ENCODE results near the gene SLC9A2.

The SLC9A2 gene

GRCh38 chr2:102634831-102635241, 15.5 kb downstream of the SLC9A2 start:
- H3K4me3 ChIP-seq (ENCODE audit: low read depth, low read length) = no peak overlapping the region
- TF ChIP-seq CTCF (IDR thresholded peaks at IDR 0.05; ENCODE audit: low read depth, low read length) = no peak

DNA sequence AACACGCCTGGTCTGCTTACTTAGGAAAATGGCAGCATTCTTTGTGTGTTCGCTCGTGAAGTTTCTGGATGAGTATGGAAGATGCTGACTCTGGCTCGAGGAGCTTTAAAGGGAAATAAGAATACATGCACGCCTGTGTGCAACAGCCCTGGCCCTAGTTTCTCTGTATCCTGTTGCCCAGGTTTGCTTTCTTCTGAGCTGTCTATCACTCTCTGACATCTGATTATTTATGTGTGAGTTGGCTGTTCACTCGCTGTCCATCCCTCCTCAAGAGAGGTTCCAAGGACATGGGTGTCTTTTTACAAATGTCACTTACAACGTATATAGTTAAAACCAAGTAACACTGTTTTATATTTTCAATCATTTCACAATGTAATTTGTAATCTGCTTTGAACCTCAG, 16.0 kb downstream of the SLC9A2 start:
- H3K4me3 ChIP-seq (ENCODE audit: low read depth, low read length) = no peak overlapping the region
- TF ChIP-seq CTCF (IDR thresholded peaks at IDR 0.05; ENCODE audit: low read depth, low read length) = no peak

DNA sequence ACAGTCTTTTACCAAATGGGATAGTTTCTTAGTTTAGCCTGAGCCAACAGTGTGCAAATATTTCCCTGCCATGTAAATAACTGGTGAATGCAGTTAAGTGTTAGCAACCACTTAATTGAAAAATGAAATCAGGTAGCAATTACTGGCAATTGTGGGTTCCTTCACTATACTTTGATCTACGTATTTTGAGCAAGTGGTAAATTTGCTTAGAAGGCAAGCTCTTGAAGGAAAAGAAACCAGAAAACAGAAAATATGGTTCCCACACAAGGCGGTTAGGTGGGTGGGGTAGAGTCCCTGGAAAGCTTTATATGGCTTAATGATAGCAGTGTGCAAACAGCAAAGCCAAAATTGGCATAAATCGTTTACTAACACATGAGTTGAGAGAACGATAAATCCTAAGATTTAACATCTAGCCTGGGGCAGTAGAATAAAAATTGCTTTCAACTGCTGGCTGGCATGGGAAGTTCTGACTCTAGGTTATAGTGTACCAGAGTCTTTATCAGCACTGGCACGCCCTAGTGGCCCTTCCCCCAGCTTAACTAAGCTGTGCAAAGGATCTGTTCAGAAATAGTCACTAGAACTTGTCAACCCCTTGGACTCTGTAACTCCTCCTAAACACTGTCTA, 17.0 kb downstream of the SLC9A2 start:
- no peak for TF ChIP-seq CTCF (IDR thresholded peaks at IDR 0.05; ENCODE audit: low read depth, low read length)
- H3K4me3 ChIP-seq (ENCODE audit: low read depth, low read length) = no peak overlapping the region

DNA sequence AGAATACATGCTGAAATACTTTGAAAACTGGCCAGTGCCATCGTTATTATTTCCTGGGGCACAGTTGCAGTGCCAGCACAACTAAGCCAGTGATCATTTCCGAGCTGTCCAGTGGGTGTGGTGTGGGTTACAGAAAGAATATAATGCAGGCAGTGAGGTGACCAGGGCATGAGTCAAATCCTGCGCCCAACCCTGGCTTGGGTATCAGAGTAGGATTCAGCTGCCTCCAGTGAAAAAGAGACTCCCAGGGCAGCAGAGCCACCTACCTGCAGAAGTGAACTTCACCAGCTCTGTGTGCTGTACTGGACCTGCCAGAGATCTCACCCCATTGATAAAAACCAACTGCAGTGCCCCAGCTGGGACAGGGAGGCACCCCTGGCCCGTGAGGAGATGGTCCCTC, 18.0 kb downstream of the SLC9A2 start:
- TF ChIP-seq CTCF (IDR thresholded peaks at IDR 0.05; ENCODE audit: low read depth, low read length) = no peak
- no peak overlapping the region for H3K4me3 ChIP-seq (ENCODE audit: low read depth, low read length)

GRCh38 chr2:102639429-102639828, 20.1 kb downstream of the SLC9A2 start:
- H3K4me3 ChIP-seq (ENCODE audit: low read depth, low read length) = no peak overlapping the region
- TF ChIP-seq CTCF (IDR thresholded peaks at IDR 0.05; ENCODE audit: low read depth, low read length) = no peak

GRCh38 chr2:102652126-102652525, 32.8 kb downstream of the SLC9A2 start:
- TF ChIP-seq CTCF (IDR thresholded peaks at IDR 0.05; ENCODE audit: low read depth, low read length) = no peak
- H3K4me3 ChIP-seq (ENCODE audit: low read depth, low read length) = no peak overlapping the region

DNA sequence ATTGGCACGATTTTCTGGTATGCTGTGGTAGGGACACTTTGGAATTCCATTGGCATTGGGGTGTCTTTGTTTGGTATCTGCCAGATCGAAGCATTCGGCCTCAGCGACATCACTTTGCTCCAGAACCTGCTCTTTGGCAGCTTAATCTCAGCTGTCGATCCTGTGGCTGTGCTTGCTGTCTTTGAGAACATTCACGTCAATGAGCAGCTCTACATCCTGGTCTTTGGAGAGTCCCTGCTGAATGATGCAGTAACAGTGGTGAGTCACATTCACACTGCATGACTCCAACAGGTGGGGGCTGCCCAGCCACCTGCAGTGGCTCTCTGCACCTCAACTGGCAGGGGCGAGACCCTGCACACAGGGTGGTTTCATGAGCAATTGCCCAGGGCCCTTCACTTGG, 38.4 kb downstream of the SLC9A2 start:
- no peak overlapping the region for H3K4me3 ChIP-seq (ENCODE audit: low read depth, low read length)
- TF ChIP-seq CTCF (IDR thresholded peaks at IDR 0.05; ENCODE audit: low read depth, low read length) = no peak
